ENCODE measurements around the gene DST.

The DST gene

GRCh38 chr6:56552187-56553130 lies 90.2 kb downstream of the DST start:
- no peak for TF ChIP-seq EZH2phosphoT487 (IDR thresholded peaks at IDR 0.05; ENCODE audit: borderline replicate concordance)
- TF ChIP-seq CTCF (conservative IDR thresholded peaks at IDR 0.05; ENCODE audit: low read length): no peak
- peaks cover 7% of the 10 kb centered on the region; the same call in 1 of the 2 replicates for H3K36me3 ChIP-seq (ENCODE audit: insufficient read depth, low read length)

GRCh38 chr6:56551409-56552120 lies 91.1 kb downstream of the DST start:
- Histone ChIP-seq H3K36me3 (ENCODE audit: insufficient read depth, low read length) (peaks cover 7% of the 10 kb centered on the region; the same call in 1 of the 2 replicates), H3K4me2 (ENCODE audit: low read depth, low read length, poor library complexity, severe bottlenecking) (no peak overlapping the region), H3K4me1 (ENCODE audit: insufficient read depth, low read length, poor library complexity, severe bottlenecking) (peaks cover 10% of the 10 kb centered on the region), H3K4me3 (ENCODE audit: low read length, poor library complexity, severe bottlenecking) (no peak overlapping the region), H3K9ac (ENCODE audit: low read depth, low read length, poor library complexity, severe bottlenecking) (no peak overlapping the region), H3K9me2 (replicated peaks; ENCODE audit: low read depth, low read length) (no peaks in the 10 kb centered on the region), H3K27me3 (ENCODE audit: insufficient read depth, low read length, poor library complexity, severe bottlenecking) (no peaks in the 10 kb centered on the region), H3F3A (ENCODE audit: low read depth) (no peaks in the 10 kb centered on the region), H4K20me1 (ENCODE audit: insufficient read depth, low read length, poor library complexity, severe bottlenecking) (no peaks in the 10 kb centered on the region), H2AFZ (ENCODE audit: low read length) (no peak overlapping the region), H3K79me2 (ENCODE audit: insufficient read depth, low read length) (no peaks in the 10 kb centered on the region), H3K9me3 (ENCODE audit: insufficient read depth, low read depth, low read length) (no peaks in the 10 kb centered on the region)
- TF ChIP-seq CTCF (conservative IDR thresholded peaks at IDR 0.05; ENCODE audit: low read length) (no peak), EZH2phosphoT487 (IDR thresholded peaks at IDR 0.05; ENCODE audit: borderline replicate concordance) (no peak)

More at GRCh38 chr6:56552187-56553130, 90.2 kb downstream of the DST start:
- Histone ChIP-seq H2AFZ (ENCODE audit: low read length) (no peak overlapping the region), H3K79me2 (ENCODE audit: insufficient read depth, low read length) (no peaks in the 10 kb centered on the region), H4K20me1 (ENCODE audit: insufficient read depth, low read length, poor library complexity, severe bottlenecking) (no peaks in the 10 kb centered on the region), H3K9me3 (ENCODE audit: insufficient read depth, low read depth, low read length) (no peaks in the 10 kb centered on the region), H3K4me3 (ENCODE audit: low read length, poor library complexity, severe bottlenecking) (no peak overlapping the region), H3K9me2 (replicated peaks; ENCODE audit: low read depth, low read length) (no peaks in the 10 kb centered on the region), H3K9ac (ENCODE audit: low read depth, low read length, poor library complexity, severe bottlenecking) (no peak overlapping the region), H3K4me2 (ENCODE audit: low read depth, low read length, poor library complexity, severe bottlenecking) (no peak overlapping the region), H3K4me1 (ENCODE audit: insufficient read depth, low read length, poor library complexity, severe bottlenecking) (peaks cover 19% of the 10 kb centered on the region), H3F3A (ENCODE audit: low read depth) (no peaks in the 10 kb centered on the region), H3K27me3 (ENCODE audit: insufficient read depth, low read length, poor library complexity, severe bottlenecking) (no peaks in the 10 kb centered on the region)

- TF ChIP-seq EZH2phosphoT487 (IDR thresholded peaks at IDR 0.05; ENCODE audit: borderline replicate concordance) (no peak), CTCF (conservative IDR thresholded peaks at IDR 0.05; ENCODE audit: low read length) (no peak)
- no peaks in the 10 kb centered on the region for H3K79me2 ChIP-seq (ENCODE audit: insufficient read depth, low read length)
- H3K4me2 ChIP-seq (ENCODE audit: low read depth, low read length, poor library complexity, severe bottlenecking): no peak overlapping the region
- no peaks in the 10 kb centered on the region for H3F3A ChIP-seq (ENCODE audit: low read depth)
- H3K27me3 ChIP-seq (ENCODE audit: insufficient read depth, low read length, poor library complexity, severe bottlenecking): no peaks in the 10 kb centered on the region
- H3K9ac ChIP-seq (ENCODE audit: low read depth, low read length, poor library complexity, severe bottlenecking): no peak overlapping the region
- no peak overlapping the region for H3K4me3 ChIP-seq (ENCODE audit: low read length, poor library complexity, severe bottlenecking)
- H3K9me3 ChIP-seq (ENCODE audit: insufficient read depth, low read depth, low read length): no peaks in the 10 kb centered on the region
- peaks cover 9% of the 10 kb centered on the region for H3K4me1 ChIP-seq (ENCODE audit: insufficient read depth, low read length, poor library complexity, severe bottlenecking)
- H2AFZ ChIP-seq (ENCODE audit: low read length): no peak overlapping the region
- H3K9me2 ChIP-seq (replicated peaks; ENCODE audit: low read depth, low read length): no peaks in the 10 kb centered on the region
- H4K20me1 ChIP-seq (ENCODE audit: insufficient read depth, low read length, poor library complexity, severe bottlenecking): no peaks in the 10 kb centered on the region
- H3K36me3 ChIP-seq (ENCODE audit: insufficient read depth, low read length): peaks cover 6% of the 10 kb centered on the region; the same call in 1 of the 2 replicates
Measured at GRCh38 chr6:56550301-56550700, 92.4 kb downstream of the DST start.

All from Loucy (cell line).